K562 (cell line): ENCODE measurements around the gene TMED4. TPM values are rescaled to one million over a fixed set of nuclear protein-coding genes. Genes with fewer than 3 reads are reported as not detected.

ENCODE experiments used
- CBFA2T3 ChIP-seq: fragments of 450-650 bp; IDR thresholded peaks from 2 replicates; pipeline ENCODE4 v1.6.1; 2017
- FOXJ2 ChIP-seq: fragments of 200-800 bp; sonication (Bioruptor generic); IDR thresholded peaks from 2 replicates; pipeline ENCODE4 v1.6.1; 2016; ENCODE audit warnings: missing genetic modification characterization, missing compliant biosample characterization
- LCOR ChIP-seq: sonication (generic); formaldehyde crosslinking; IDR thresholded peaks from 2 replicates; pipeline ENCODE4 v1.8.0; 2022; ENCODE audit warnings: mild to moderate bottlenecking, missing genetic modification reagents
- MEF2D ChIP-seq: conservative IDR thresholded peaks from 2 replicates; pipeline ENCODE4 v1.6.1; 2016; ENCODE audit warnings: low read depth, missing genetic modification characterization, missing compliant biosample characterization
- NELFE ChIP-seq: IDR thresholded peaks from 2 replicates; pipeline ENCODE4 v1.6.1; 2011; ENCODE audit warnings: mild to moderate bottlenecking; ENCODE audit not compliant: insufficient read depth, insufficient read length
- NR2C1 ChIP-seq, 2 experiments: fragments of 450-650 bp; IDR thresholded peaks; 2 replicates each; pipeline ENCODE4 v1.6.1; 2017; ENCODE audit warnings: mild to moderate bottlenecking in 2 of 2, antibody characterized with exemption in 1 of 2, inconsistent platforms in 1 of 2, missing compliant biosample characterization in 1 of 2, missing genetic modification characterization in 1 of 2
- RAD51 ChIP-seq: fragments of 450-650 bp; IDR thresholded peaks from 2 replicates; pipeline ENCODE4 v1.7.1; 2016; ENCODE audit warnings: low read depth, mild to moderate bottlenecking, borderline replicate concordance
- RB1 ChIP-seq: fragments of 450-650 bp; IDR thresholded peaks from 2 replicates; pipeline ENCODE4 v1.6.1; 2017; ENCODE audit warnings: low read depth, mild to moderate bottlenecking
- SIN3A ChIP-seq, 2 experiments: fragments of 150-350 bp in 1 of 2; IDR thresholded peaks; 2 replicates each; pipeline ENCODE4 v1.6.1; 2011 to 2016; ENCODE audit warnings: borderline replicate concordance in 2 of 2, low read depth in 2 of 2, low read length in 2 of 2, mild to moderate bottlenecking in 2 of 2, moderate library complexity in 2 of 2; ENCODE audit not compliant: control insufficient read depth in 1 of 2
- SRF ChIP-seq, 2 experiments: fragments of 250-450, 450-650 bp in 1 of 2; sonication (Bioruptor Pico) in 1 of 2; sonication (generic) in 1 of 2; formaldehyde crosslinking; IDR thresholded peaks; 2 replicates each; pipeline versions ENCODE4 v1.5.0 to v1.5.1; 2020 to 2022; ENCODE audit warnings: mild to moderate bottlenecking in 1 of 2, missing genetic modification reagents in 1 of 2
- TAF1 ChIP-seq: IDR thresholded peaks from 2 replicates; pipeline ENCODE4 v1.6.1; 2011; ENCODE audit warnings: mild to moderate bottlenecking, low read length, moderate library complexity; ENCODE audit not compliant: insufficient read depth, control insufficient read depth, severe bottlenecking; ENCODE audit errors: extremely low read depth
- TRIM24 ChIP-seq, 2 experiments: fragments of 450-650 bp; IDR thresholded peaks; 2 replicates each; pipeline ENCODE4 v1.6.1; 2016
- YY1 ChIP-seq, 3 experiments: IDR thresholded peaks; 2 replicates each; pipeline ENCODE4 v1.6.1; 2011; ENCODE audit warnings: low read length in 2 of 3, mild to moderate bottlenecking in 2 of 3, moderate library complexity in 2 of 3, borderline replicate concordance in 1 of 3, control low read depth in 1 of 3, low read depth in 1 of 3; ENCODE audit not compliant: insufficient read depth in 3 of 3, insufficient replicate concordance in 2 of 3, control insufficient read depth in 1 of 3, insufficient read length in 1 of 3; ENCODE audit errors: extremely low read depth in 1 of 3
- ZEB2 ChIP-seq: fragments of 450-650 bp; IDR thresholded peaks from 2 replicates; pipeline ENCODE4 v1.6.1; 2016
- ZNF165 ChIP-seq: fragments of 250-450 bp; sonication (Bioruptor Pico); IDR thresholded peaks from 2 replicates; pipeline ENCODE4 v1.4.0; 2020; ENCODE audit warnings: borderline replicate concordance
- polyA plus RNA-seq, 8 experiments: library from polyadenylated mRNA; depleted of rRNA in 4 of 8; stranded (reverse) in 5 of 8; unstranded in 3 of 8; fragments of >200 nt; fragmentation: Nextera tagmentation in 2 of 8; fragmentation: Illumina TruSeq in 1 of 8; extraction: Ambion mirVana in 2 of 8; extraction: Trizol in 1 of 8; gene quantifications; 2 replicates each; pipeline versions ENCODE4 v1.2.1 to v1.2.3, GENCODE V29; 2011 to 2014; ENCODE audit warnings: inconsistent platforms in 1 of 8, missing spikeins in 1 of 8
- total RNA-seq, 7 experiments: library from RNA; depleted of rRNA in 6 of 7; stranded (reverse); fragments of >200 nt in 6 of 7; fragmentation: Illumina TruSeq in 2 of 7; extraction: Trizol in 2 of 7; gene quantifications; 2 replicates each; pipeline versions ENCODE4 v1.2.1 to v1.2.3, GENCODE V29; 2011 to 2021; ENCODE audit warnings: low replicate concordance in 1 of 7
- TF ChIP-seq, protein P1 (sequence below): fragments of 250-450 bp; sonication (Bioruptor Pico); IDR thresholded peaks from 2 replicates; pipeline ENCODE4 v1.6.1; 2021; ENCODE audit warnings: mild to moderate bottlenecking
- TF ChIP-seq, protein P2 (sequence below): fragments of 250-450 bp; sonication (Bioruptor Pico); IDR thresholded peaks from 2 replicates; pipeline ENCODE4 v1.8.0; 2021; ENCODE audit warnings: moderate library complexity, mild to moderate bottlenecking, inconsistent platforms
- TF ChIP-seq, protein P3 (sequence below), 2 experiments: fragments of 450-650 bp in 1 of 2; sonication (generic) in 1 of 2; formaldehyde crosslinking; conservative IDR thresholded peaks; 2 replicates each; pipeline versions ENCODE4 v1.4.0 to v1.8.1; 2020 to 2022; ENCODE audit warnings: mild to moderate bottlenecking in 1 of 2, missing genetic modification reagents in 1 of 2
- TF ChIP-seq, protein P4 (sequence below): fragments of 450-650 bp; IDR thresholded peaks from 2 replicates; pipeline ENCODE4 v1.7.0; 2016; ENCODE audit warnings: borderline replicate concordance
- TF ChIP-seq, protein P5 (sequence below): sonication (generic); formaldehyde crosslinking; IDR thresholded peaks from 2 replicates; pipeline ENCODE4 v1.8.0; 2022; ENCODE audit warnings: mild to moderate bottlenecking, missing genetic modification reagents
- TF ChIP-seq, protein P6 (sequence below): IDR thresholded peaks from 2 replicates; pipeline ENCODE4 v1.6.1; 2011; ENCODE audit not compliant: insufficient read length; ENCODE audit errors: extremely low read depth

The TMED4 gene
- total and polyA plus RNA-seq, 9 of the 15 experiments (the other 6 are each of a cell fraction or from before 2014, with no cell fraction given) = 20.3 to 64.0 (median 42.1) TPM

DNA sequence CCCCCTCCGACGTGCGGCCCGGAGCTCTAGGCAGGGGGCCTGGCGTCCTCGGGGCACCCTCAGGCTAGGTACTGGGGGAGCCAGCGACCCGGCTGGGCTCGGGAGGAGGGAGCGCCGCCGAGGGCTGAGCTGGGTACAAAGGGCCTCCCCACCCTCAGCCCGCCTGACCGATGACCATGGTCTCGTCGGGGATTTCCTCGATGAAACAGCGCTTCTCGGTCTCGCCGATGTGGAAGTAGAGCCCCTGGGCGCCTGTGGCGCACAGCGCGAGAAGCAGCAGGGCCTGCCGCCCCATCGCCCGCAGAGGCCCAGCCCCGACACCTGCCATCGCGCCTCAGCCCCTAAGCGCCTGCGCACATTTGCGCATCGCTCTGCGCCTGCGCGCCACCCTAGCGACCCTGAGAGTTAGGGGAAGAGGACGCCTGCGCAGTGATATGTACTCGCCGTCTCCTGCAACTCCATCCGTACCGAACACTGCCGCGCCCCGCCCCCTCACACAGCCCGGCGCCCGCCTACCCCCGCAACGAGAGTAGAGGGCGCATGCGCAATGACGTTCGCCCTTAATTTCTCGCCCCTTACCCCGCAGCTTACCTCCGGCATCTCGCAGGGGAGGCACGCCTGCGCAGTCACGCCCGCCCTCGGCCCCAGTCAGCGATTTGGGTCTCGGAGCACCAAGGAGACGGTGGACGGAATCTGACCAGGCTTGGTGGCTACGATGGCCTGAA, at the start of gene TMED4 (continued):
- TF ChIP-seq YY1 (IDR thresholded peaks at IDR 0.05; ENCODE audit: borderline replicate concordance in 1 of 3, control insufficient read depth in 1 of 3, extremely low read depth in 1 of 3, insufficient read depth in 3 of 3, insufficient read length in 1 of 3, insufficient replicate concordance in 2 of 3, low read depth in 1 of 3, low read length in 2 of 3) (peak in 2 of 3 experiments; percentile 51 to 71), RB1 (no peak; the same call in 1 of the 2 replicates), ZEB2 (no peak), TRIM24 (IDR thresholded peaks at IDR 0.05) (no peak), FOXJ2 (tag) (no peak), LCOR (CRISPR knock-in tag) (no peak), MEF2D (no peak), TAF1 (peak; percentile 79), NR2C1 (IDR thresholded peaks at IDR 0.05) (no peak), NR2C1 (tag; IDR thresholded peaks at IDR 0.05) (no peak), ZNF165 (CRISPR knock-in tag) (no peak), NELFE (no peak), SRF (CRISPR knock-in tag; IDR thresholded peaks at IDR 0.05) (peak in 1 of 2 experiments; percentile 70; a peak in 1 of 4 replicates), SIN3A (IDR thresholded peaks at IDR 0.05; ENCODE audit: borderline replicate concordance in 2 of 2, control insufficient read depth in 1 of 2, low read depth in 2 of 2, low read length in 2 of 2) (peak in 1 of 2 experiments; percentile 11; a peak in 2 of 4 replicates), RAD51 (no peak), CBFA2T3 (no peak)
- TF ChIP-seq, protein P1, sequence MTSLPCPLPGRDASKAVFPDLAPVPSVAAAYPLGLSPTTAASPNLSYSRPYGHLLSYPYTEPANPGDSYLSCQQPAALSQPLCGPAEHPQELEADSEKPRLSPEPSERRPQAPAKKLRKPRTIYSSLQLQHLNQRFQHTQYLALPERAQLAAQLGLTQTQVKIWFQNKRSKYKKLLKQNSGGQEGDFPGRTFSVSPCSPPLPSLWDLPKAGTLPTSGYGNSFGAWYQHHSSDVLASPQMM (CRISPR knock-in tag) = no peak
- TF ChIP-seq, protein P2, sequence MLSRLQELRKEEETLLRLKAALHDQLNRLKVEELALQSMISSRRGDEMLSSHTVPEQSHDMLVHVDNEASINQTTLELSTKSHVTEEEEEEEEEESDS (CRISPR knock-in tag) = no peak
- TF ChIP-seq, protein P3, sequence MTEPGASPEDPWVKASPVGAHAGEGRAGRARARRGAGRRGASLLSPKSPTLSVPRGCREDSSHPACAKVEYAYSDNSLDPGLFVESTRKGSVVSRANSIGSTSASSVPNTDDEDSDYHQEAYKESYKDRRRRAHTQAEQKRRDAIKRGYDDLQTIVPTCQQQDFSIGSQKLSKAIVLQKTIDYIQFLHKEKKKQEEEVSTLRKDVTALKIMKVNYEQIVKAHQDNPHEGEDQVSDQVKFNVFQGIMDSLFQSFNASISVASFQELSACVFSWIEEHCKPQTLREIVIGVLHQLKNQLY (CRISPR knock-in tag; conservative IDR thresholded peaks at IDR 0.05) = no peak
- TF ChIP-seq, protein P4, sequence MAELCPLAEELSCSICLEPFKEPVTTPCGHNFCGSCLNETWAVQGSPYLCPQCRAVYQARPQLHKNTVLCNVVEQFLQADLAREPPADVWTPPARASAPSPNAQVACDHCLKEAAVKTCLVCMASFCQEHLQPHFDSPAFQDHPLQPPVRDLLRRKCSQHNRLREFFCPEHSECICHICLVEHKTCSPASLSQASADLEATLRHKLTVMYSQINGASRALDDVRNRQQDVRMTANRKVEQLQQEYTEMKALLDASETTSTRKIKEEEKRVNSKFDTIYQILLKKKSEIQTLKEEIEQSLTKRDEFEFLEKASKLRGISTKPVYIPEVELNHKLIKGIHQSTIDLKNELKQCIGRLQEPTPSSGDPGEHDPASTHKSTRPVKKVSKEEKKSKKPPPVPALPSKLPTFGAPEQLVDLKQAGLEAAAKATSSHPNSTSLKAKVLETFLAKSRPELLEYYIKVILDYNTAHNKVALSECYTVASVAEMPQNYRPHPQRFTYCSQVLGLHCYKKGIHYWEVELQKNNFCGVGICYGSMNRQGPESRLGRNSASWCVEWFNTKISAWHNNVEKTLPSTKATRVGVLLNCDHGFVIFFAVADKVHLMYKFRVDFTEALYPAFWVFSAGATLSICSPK = no peak
- TF ChIP-seq, protein P5, sequence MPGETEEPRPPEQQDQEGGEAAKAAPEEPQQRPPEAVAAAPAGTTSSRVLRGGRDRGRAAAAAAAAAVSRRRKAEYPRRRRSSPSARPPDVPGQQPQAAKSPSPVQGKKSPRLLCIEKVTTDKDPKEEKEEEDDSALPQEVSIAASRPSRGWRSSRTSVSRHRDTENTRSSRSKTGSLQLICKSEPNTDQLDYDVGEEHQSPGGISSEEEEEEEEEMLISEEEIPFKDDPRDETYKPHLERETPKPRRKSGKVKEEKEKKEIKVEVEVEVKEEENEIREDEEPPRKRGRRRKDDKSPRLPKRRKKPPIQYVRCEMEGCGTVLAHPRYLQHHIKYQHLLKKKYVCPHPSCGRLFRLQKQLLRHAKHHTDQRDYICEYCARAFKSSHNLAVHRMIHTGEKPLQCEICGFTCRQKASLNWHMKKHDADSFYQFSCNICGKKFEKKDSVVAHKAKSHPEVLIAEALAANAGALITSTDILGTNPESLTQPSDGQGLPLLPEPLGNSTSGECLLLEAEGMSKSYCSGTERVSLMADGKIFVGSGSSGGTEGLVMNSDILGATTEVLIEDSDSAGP (CRISPR knock-in tag) = no peak
- TF ChIP-seq, protein P6, sequence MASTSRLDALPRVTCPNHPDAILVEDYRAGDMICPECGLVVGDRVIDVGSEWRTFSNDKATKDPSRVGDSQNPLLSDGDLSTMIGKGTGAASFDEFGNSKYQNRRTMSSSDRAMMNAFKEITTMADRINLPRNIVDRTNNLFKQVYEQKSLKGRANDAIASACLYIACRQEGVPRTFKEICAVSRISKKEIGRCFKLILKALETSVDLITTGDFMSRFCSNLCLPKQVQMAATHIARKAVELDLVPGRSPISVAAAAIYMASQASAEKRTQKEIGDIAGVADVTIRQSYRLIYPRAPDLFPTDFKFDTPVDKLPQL = no peak
